Astrocyte of the spinal cord (primary cell): Measurements from ENCODE around the gene HRH4.

Source experiments
- DNase-seq: peaks from one replicate; pipeline ENCODE4 v3.0.0; 2011; ENCODE audit warnings: low read depth, low spot score
- H3K4me3 ChIP-seq: 2 replicates; pipeline ENCODE4 v1.5.1; 2011; ENCODE audit warnings: low read depth, mild to moderate bottlenecking, low read length, moderate library complexity
- in situ Hi-C: cut with HindIII; loops from 2 replicates; pipeline ENCODE4 v1.10.0; 2017; ENCODE audit warnings: low sequenced_read_pairs
- TF ChIP-seq, protein P1 (sequence below): IDR thresholded peaks from 2 replicates; pipeline ENCODE4 v1.5.1; 2012; ENCODE audit warnings: low read depth, mild to moderate bottlenecking, low read length, inconsistent platforms

HRH4 gene

DNA sequence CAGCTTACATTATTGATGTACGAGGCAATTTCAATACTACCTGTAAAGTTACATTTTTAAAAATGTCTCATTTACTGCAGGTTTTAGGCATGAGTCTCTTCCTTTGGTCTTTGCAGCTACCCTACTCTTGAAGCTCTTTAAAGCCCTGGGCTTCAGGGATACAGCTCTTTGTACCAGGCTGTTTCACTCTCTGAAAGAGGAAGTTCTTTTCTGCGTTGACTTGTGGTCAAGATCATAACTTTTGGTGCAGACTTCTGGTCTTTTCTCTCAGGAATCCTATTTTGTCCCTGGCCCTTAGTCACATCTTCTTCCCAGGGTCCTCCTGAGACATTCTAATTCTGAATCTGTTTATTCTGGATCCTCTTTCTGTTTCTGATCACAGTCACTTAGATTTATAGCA is 16.6 kb upstream of the HRH4 start:
- TF ChIP-seq, protein P1, sequence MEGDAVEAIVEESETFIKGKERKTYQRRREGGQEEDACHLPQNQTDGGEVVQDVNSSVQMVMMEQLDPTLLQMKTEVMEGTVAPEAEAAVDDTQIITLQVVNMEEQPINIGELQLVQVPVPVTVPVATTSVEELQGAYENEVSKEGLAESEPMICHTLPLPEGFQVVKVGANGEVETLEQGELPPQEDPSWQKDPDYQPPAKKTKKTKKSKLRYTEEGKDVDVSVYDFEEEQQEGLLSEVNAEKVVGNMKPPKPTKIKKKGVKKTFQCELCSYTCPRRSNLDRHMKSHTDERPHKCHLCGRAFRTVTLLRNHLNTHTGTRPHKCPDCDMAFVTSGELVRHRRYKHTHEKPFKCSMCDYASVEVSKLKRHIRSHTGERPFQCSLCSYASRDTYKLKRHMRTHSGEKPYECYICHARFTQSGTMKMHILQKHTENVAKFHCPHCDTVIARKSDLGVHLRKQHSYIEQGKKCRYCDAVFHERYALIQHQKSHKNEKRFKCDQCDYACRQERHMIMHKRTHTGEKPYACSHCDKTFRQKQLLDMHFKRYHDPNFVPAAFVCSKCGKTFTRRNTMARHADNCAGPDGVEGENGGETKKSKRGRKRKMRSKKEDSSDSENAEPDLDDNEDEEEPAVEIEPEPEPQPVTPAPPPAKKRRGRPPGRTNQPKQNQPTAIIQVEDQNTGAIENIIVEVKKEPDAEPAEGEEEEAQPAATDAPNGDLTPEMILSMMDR: no peak
- H3K4me3 ChIP-seq: no peak overlapping the region
- no peak for DNase-seq
- in situ Hi-C loops: no loop called here

DNA sequence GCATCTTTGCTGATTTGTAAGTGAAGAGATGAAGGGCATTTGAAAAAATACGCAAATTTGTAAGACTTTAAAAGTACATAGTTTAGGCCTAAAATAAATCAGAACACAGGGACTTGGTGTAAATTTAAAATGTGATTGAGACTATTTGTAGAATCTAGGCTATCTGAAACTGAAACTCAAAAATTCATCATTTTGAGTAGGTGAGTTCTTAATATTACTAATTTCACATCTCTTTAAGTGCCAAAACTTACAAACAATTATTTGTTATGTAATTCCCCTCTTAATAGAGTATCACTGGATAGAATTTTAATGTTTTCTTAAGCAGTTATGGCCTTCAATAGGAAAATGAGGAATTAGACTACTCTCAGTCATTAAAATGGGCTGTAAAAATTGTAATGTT is 14.0 kb upstream of the HRH4 start:
- TF ChIP-seq, protein P1: no peak
- no peak for DNase-seq
- no peak overlapping the region for H3K4me3 ChIP-seq
- in situ Hi-C loops: no loop called here

DNA sequence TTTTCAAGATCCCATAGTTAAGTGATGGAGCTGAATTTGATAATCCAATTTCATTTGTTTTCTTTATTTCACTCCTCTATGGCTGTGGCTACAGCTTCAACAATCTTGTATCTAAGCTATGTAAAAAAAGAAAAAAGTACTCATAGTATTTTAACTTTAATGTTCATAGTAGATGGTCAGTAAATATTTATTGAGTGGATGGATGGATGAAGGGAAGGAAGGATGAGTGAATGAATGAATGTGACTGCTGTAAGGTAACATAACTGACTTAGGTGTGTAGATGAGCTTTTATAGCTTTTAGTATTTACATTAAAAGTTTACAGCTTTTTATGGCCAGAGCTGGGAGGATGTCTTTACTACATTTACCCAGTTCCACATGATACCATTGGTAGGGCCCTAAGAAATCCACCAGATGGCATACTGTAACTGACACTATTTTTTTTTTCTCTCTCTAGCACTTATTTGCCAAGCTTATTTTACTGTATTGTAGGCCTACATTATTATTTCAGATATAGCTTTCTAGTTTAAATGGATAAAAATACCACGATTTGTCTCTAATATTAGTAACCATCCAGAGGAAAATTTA is 13.4 kb upstream of the HRH4 start:
- TF ChIP-seq, protein P1: no peak
- DNase-seq: no peak
- in situ Hi-C loops: no loop called here

DNA sequence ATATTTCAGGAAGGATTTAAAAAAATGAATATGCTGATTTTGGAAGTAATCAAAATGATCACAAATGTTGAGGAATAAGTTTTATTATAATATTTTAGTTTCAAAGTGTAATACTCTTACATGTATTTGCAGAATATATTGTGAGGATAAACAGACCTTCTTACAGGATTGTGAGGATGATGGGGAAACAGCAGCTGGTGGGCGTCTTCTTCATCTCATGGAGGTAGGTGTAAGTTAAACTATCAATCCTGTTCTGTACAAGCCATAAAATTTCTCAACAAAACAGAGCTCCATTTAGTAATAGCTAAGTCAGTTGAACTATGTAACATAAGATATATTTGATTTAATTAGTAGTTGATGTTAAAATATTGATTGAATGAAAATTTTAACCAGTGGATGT is 12.5 kb upstream of the HRH4 start:
- no peak for DNase-seq
- no peak overlapping the region for H3K4me3 ChIP-seq
- TF ChIP-seq, protein P1: no peak
- in situ Hi-C loops: no loop called here

More for the DNA sequence above, 13.4 kb upstream of the HRH4 start:
- H3K4me3 ChIP-seq: no peak overlapping the region

DNA sequence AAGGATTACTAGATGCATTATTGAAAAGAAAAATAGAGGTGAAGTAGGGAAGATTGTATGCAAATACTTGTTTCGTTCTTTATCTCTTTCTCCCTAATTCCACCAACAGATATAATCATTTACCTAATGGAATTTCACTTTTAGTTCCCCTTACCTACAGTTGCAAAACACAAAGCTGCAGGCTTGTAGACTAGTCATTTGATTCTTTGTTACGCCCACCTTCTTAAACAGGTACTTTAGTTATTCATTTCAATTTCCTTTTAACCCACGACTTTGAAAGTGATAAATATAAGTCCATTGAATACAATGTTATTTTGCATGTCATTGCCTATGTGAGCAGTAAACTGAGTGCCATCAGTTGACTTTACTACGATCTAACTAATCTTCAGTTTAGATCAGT is 3.9 kb upstream of the HRH4 start:
- DNase-seq: no peak
- TF ChIP-seq, protein P1: no peak
- no peak overlapping the region for H3K4me3 ChIP-seq
- in situ Hi-C loops: no loop called here

DNA sequence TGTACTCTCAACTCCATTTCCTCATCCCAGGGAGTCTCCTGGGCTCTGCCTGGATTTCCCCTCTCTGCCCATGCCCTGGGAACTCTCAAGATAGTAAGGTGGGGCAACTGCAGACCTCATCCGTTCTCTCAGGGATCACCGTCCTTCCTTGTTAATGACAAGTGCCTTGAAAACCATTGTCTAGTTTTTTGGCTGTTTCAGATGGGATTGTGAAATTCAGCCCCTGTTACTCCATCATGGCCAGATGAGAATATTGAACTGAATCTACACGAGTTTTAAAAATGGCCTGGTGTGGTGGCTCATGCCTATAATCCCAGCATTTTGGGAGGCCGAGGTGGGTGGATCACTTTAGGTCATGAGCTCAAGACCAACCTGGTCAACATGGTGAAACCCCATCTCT is 665 bp upstream of the HRH4 start:
- no peak for DNase-seq
- H3K4me3 ChIP-seq: no peak overlapping the region
- TF ChIP-seq, protein P1: no peak
- in situ Hi-C loops: no loop called here

DNA sequence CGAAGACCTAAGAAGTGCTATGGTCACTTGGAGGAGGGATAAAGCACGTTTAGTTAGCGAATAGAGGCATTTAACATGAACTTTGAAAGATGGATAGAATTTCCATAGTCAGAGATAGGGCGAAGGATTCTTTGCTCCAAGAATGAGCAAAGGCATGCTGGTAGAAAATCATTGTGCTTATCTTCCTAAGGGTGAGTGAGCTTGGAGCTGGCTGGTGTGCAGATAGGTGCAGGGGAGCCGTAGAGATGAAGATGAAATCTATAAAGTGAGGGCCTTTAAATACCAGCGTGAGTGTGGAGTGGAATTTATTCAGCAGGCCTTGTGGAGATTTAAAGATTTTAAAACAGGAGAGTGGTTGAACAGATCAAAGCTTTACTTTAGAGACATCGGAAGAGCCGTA is 1.6 kb downstream of the HRH4 start:
- TF ChIP-seq, protein P1: no peak
- H3K4me3 ChIP-seq: no peak overlapping the region
- no peak for DNase-seq
- in situ Hi-C loops: no loop called here
